Putamen (tissue), 1 donor: ENCODE data around the gene AP3D1.

Experiments used
- DNase-seq: peaks from one replicate; pipeline ENCODE4 v3.0.0-alpha.2; 2016; ENCODE audit warnings: low spot score

The AP3D1 gene

GRCh38 chr19:2061495-2062388 is 89.6 kb downstream of the AP3D1 start:
- peak; percentile 98 for DNase-seq

GRCh38 chr19:2060884-2061494 is 90.4 kb downstream of the AP3D1 start:
- no peak for DNase-seq

- DNase-seq: no peak
These were observed 91.8 kb downstream of the AP3D1 start for GRCh38 chr19:2059422-2060201.

GRCh38 chr19:2058570-2059421 is 92.6 kb downstream of the AP3D1 start:
- no peak for DNase-seq

- no peak for DNase-seq
These were observed 93.6 kb downstream of the AP3D1 start for GRCh38 chr19:2057484-2058469.

- no peak for DNase-seq
These were observed 94.6 kb downstream of the AP3D1 start for GRCh38 chr19:2056837-2057192.

- no peak for DNase-seq
These were observed 95.2 kb downstream of the AP3D1 start for GRCh38 chr19:2055931-2056836.

GRCh38 chr19:2054763-2055162 is 96.6 kb downstream of the AP3D1 start:
- no peak for DNase-seq

- DNase-seq: no peak
These were observed 97.6 kb downstream of the AP3D1 start for GRCh38 chr19:2053601-2054389.

- DNase-seq: no peak
These were observed 99.3 kb downstream of the AP3D1 start for GRCh38 chr19:2051773-2052704.

- DNase-seq: peak; percentile 93
These were observed 100.2 kb downstream of the AP3D1 start, which contains the start of gene MKNK2 for GRCh38 chr19:2050991-2051772. MKNK2 (minus strand) TSS chr19:2051244; CDS start chr19:2050851, 393 bp downstream.
